ENCODE results near the gene WBP2. TPM values are rescaled to one million over a fixed set of nuclear protein-coding genes. Genes with fewer than 3 reads are reported as not detected.

WBP2 gene
- total RNA-seq, 2 experiments from 2014 or later: 29.9 to 117 TPM

DNA sequence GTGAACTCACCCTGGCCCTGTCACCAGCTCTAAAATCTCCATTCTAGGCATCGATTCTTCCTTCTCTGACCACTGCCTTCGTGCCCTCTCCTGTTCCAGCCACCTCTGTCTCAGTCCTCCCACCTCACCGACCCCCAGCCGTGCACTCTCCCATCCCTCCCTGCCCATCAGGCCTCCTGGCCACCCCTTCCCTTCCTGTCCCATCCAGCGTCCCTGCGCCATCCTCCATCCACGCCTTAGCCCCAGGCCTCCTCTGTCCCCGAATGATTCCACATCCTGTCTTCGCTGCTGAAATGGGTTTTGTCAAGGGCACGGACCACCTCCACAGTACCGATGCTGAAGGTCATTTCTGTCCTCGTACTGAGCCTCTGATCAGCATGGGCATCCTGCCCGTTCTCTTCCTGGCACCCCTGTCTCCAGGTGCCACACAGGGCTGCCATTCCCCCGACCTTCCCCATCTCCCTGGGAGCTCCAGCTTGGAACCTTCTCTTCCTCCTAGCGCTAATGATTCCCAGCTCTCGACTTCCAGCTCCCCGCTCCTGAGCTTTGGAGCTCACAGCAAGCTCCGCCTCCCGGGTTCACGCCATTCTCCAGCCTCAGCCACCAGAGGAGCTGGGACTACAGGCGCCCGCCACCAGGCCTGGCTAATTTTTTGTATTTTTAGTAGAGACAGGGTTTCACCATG, 39.1 kb upstream of the WBP2 start:
- Histone ChIP-seq H3K79me2 (ENCODE audit: insufficient read depth, low read depth, low read length) (peaks cover 20% of the 10 kb centered on the region), H4K20me1 (ENCODE audit: insufficient read depth, low read length) (no peaks in the 10 kb centered on the region), H3K9me2 (ENCODE audit: insufficient read depth, low read length) (no peaks in the 10 kb centered on the region), H2AFZ (ENCODE audit: low read length) (no peak overlapping the region), H3K4me2 (ENCODE audit: low read length) (no peak overlapping the region), H3K27ac (ENCODE audit: low read depth, low read length, poor library complexity, severe bottlenecking) (no peak overlapping the region), H3K4me3 (ENCODE audit: low read depth, low read length, poor library complexity, severe bottlenecking) (no peak overlapping the region), H3K9me3 (ENCODE audit: low read length) (no peaks in the 10 kb centered on the region), H3K36me3 (ENCODE audit: insufficient read depth, low read length) (peaks cover 53% of the 10 kb centered on the region), H3K4me1 (ENCODE audit: insufficient read depth, low read length, poor library complexity, severe bottlenecking) (peaks cover 23% of the 10 kb centered on the region)
- intact Hi-C loops (cut with micrococcal nuclease; ENCODE audit: unreplicated experiment): no loop called here
- ChIA-PET CTCF (ENCODE audit: unreplicated experiment) (no interaction called here), POLR2A (interaction anchor here (0.5 to 0.8 kb wide), 3 partner anchors 17 to 55 kb away, joined by 3 read pairs; no protein-coding TSS in a partner anchor)
- TF ChIP-seq EZH2phosphoT487 (IDR thresholded peaks at IDR 0.05; ENCODE audit: borderline replicate concordance, low read depth, low read length): no peak
- no peak for TF ChIP-seq CTCF (conservative IDR thresholded peaks at IDR 0.05; ENCODE audit: low read length)
- no TSS peak for BruUV-seq (replicated peaks)
- no peak for DNase-seq (ENCODE audit: low spot score)

DNA sequence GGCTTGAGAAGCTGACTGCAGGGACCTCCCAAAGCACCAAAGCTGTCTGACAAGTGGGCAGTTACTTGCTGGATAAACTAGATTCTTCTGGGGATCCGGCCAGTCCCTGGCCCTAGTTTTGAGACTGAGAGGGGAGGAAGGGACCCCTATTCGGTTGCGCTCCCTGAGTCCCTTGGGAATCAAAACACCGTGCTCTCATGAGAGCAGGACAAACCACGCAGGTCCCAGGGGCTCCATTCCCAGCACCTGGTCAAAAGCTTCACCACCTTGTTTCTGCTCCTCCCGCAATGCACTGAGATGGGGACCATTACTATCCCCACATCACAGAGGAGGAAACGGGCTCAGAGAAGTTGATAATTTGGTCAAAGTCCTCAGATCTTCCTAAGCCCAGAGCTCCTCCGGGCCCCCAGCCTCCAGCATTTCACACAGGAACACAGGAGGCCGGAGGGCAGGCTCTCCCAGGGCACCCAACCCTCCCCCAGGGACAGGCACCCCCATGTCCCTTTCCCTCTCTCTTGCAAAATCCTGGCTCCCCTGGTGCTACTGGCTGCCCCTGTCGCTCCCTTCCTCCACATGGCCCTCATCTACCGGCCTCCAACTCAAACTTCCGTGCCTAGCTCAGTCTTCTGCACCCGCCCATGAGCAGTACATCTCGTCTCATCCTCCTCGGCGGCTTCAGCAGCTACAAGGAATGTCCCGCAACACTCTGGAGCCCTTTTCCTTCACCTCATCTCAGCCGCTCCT, 38.3 kb upstream of the WBP2 start:
- Histone ChIP-seq H4K20me1 (ENCODE audit: insufficient read depth, low read length) (no peaks in the 10 kb centered on the region), H3K36me3 (ENCODE audit: insufficient read depth, low read length) (peaks cover 48% of the 10 kb centered on the region), H3K27ac (ENCODE audit: low read depth, low read length, poor library complexity, severe bottlenecking) (no peak overlapping the region), H3K4me2 (ENCODE audit: low read length) (no peak overlapping the region), H2AFZ (ENCODE audit: low read length) (no peak overlapping the region), H3K79me2 (ENCODE audit: insufficient read depth, low read depth, low read length) (peaks cover 20% of the 10 kb centered on the region), H3K4me3 (ENCODE audit: low read depth, low read length, poor library complexity, severe bottlenecking) (no peak overlapping the region), H3K9me3 (ENCODE audit: low read length) (no peaks in the 10 kb centered on the region), H3K9me2 (ENCODE audit: insufficient read depth, low read length) (no peaks in the 10 kb centered on the region), H3K4me1 (ENCODE audit: insufficient read depth, low read length, poor library complexity, severe bottlenecking) (peaks cover 23% of the 10 kb centered on the region)
- ChIA-PET CTCF (ENCODE audit: unreplicated experiment) (no interaction called here), POLR2A (interaction anchor here (0.5 to 0.8 kb wide), 4 partner anchors 18 to 87 kb away, joined by 3 read pairs; no protein-coding TSS in a partner anchor)
- no peak for DNase-seq (ENCODE audit: low spot score)
- intact Hi-C loops (cut with micrococcal nuclease; ENCODE audit: unreplicated experiment): no loop called here
- TF ChIP-seq EZH2phosphoT487 (IDR thresholded peaks at IDR 0.05; ENCODE audit: borderline replicate concordance, low read depth, low read length): no peak
- TF ChIP-seq CTCF (conservative IDR thresholded peaks at IDR 0.05; ENCODE audit: low read length): no peak
- BruUV-seq (replicated peaks): no TSS peak

Data from OCI-LY7 (cell line).